C1 segment of cervical spinal cord (tissue), 14 donors: Measurements from ENCODE around the gene CRB1.
A peak's percentile ranks its signal among the peaks of the same experiment; 100 is the strongest.

Experiments
- DNase-seq, 14 donors: peaks; one replicate each; lab custom pipeline; 2025; lab: John Stamatoyannopoulos, UW

Gene CRB1

DNA sequence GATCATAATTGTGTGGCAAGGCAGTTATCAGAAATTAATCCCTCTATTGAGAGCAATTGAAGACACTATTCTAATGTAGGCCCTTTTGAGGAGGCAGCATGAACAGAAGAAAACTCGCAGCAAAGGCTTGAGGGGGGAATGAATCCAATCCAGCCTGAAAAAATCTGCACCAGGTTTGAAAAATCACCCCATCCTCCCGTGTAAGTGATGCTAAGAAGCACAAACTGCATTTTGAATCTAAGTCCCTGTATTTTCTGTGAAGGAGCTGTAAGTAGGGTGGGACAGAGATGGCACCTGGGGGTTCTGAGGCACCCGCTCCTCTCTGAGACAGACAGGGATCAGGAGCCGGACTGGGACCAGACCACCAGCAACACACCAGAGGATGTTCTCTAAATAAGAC, at the start of gene CRB1:
Gene CRB1 (plus strand): TSS at position 241 of the 400 bp plus-strand sequence. CDS start 161 bp downstream, outside the sequence.
- peak in 9 of 14 donors; percentile 3 to 84 (median 21) for DNase-seq

DNA sequence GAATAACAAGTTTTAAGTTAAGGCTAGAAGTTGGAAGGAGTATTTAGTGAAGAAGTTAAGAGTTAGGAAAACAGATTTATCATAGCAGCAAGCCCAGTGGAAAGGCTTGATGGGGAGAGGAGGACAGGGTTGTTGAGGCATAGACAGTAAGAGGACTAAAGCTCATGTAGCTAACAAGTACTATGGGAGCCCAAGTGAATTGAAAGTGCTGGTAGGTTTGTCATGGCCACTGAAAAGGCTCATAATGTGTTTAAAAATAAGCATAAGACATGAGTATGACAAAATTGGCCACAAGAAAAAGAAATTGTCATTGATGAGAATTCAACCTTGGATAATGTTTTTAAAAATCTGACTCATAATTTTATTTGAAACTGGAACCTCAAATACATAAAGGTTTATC, 49.2 kb upstream of the CRB1 start:
- no peak for DNase-seq

- DNase-seq = no peak
Measured at GRCh38 chr1:197222025-197222685, 45.9 kb upstream of the CRB1 start.

DNA sequence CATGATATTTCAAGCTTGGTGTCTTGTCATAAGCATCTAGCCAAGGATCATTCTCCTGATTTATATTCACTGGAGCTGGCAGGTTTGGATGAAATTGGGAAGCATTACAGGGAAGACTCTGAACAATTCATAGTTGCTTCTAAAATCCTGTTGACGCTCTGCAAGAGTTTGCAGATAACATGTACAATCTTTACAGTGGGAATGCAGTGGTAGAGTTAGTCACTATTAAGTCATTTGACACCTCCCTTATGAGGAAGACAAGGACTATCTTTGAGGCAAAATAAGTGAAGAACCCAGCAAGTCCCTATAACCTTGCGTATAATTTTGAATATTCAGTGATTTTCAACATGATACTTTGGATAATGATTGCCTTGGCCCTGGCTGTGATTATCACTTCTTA, 45.3 kb upstream of the CRB1 start:
- no peak for DNase-seq

- DNase-seq = no peak
Measured at GRCh38 chr1:197224160-197224559, 43.9 kb upstream of the CRB1 start.

DNA sequence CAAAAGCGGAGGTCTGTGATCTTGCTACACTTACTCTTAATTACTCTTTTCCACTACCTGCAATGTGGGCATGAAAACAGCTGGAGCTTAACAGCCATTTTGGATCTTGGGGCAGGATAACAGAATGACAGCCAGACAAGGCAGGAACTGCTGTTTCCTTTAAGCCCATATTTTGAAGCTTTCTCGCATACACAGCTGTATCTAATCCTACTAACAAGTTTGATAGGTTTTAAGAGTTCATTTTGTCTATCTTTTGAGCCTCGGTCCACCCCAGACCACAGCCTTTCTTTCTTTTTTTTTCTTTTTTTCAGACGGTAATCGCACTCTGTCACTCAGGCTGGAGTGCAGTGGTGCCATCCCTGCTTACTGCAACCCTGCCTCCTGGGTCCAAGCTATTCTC, 42.4 kb upstream of the CRB1 start:
- DNase-seq = no peak

GRCh38 chr1:197234581-197234980, 33.5 kb upstream of the CRB1 start:
- DNase-seq = peak in 1 of 14 donors; percentile 10

DNA sequence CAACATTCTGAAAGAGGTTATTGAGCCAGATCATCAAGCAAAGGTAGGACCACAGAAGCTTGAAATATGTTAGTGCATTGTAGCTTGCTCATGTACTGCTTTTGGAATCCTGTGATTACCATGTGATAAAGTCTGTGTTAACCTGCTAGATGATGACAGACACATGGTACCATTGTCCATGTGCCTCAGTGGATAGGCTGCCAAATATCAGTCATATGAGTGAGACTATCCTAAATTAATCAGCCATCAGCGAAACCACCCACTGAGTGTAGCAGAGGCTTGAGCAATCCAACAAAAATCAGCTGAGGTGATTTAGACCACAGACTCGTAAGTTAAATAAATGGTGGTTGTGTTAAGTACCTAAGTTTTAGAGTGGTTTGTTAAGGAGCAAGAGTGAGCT, 32.7 kb upstream of the CRB1 start:
- no peak for DNase-seq

GRCh38 chr1:197247465-197247864, 20.6 kb upstream of the CRB1 start:
- no peak for DNase-seq

DNA sequence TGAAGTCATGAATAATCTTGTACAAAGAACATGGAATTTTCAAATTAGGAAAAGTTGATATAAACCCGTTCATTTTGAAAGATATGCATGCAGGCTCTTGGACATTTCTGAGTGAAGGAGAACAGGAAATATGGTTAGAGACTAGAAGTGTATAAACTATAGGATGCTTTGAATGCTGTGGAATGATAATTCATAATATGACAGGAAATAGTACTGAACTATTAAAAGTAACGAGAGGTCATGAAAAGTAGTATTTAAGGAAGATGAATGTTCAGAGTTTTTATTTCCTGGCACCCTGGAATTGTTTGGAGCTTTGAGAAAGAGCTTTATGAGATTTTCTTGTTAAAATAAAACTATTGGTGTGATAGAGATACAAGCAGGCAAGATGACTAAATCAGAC, 18.7 kb upstream of the CRB1 start:
- DNase-seq = no peak

- no peak for DNase-seq
Measured at GRCh38 chr1:197250616-197251015, 17.4 kb upstream of the CRB1 start.

- DNase-seq = no peak
Measured at GRCh38 chr1:197252973-197253372, 15.1 kb upstream of the CRB1 start.

- DNase-seq = no peak
Measured at GRCh38 chr1:197254866-197255265, 13.2 kb upstream of the CRB1 start.

GRCh38 chr1:197264936-197265567, 3.0 kb upstream of the CRB1 start:
- DNase-seq = no peak

DNA sequence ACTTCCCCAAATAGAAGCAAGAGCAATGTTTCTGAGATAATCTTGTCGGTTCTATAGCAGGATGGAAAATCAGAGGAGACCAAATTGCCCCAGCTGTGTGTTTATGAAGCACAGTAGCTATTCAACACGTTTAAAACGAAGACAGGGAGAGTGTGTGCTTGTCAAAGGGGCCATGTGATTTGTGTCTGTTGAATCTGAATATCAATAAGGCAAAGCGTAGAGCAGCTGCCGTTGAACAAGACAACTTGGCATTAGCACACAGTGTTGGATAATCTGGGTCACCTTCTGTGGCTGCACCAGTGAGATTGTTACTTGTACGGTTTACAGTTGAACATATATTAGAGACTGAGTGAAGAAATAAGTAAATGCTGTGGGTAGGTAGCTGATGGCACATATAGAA, 1.0 kb downstream of the CRB1 start:
- DNase-seq = peak in 12 of 14 donors; percentile 6 to 85 (median 32)

GRCh38 chr1:197272791-197273190, 4.7 kb downstream of the CRB1 start:
- no peak for DNase-seq

DNA sequence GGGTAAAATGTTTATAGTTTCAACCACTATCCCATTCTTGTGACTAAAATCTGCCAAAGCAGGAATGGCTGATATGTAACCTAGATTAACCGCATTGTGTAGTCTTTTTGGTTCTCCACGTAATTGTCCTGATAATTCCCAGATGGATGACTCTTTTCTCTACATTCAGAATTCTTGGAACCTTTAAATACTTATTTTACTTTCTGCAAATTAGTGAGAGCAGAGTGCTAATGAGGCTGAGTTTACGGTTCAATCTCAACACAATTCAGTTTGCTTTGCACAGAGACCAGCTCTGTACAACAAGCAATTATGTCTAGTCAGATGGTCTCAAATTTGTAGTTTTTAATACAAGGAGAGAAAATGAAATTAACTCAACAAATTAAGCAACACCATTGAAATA, 9.1 kb downstream of the CRB1 start:
- DNase-seq = no peak

DNA sequence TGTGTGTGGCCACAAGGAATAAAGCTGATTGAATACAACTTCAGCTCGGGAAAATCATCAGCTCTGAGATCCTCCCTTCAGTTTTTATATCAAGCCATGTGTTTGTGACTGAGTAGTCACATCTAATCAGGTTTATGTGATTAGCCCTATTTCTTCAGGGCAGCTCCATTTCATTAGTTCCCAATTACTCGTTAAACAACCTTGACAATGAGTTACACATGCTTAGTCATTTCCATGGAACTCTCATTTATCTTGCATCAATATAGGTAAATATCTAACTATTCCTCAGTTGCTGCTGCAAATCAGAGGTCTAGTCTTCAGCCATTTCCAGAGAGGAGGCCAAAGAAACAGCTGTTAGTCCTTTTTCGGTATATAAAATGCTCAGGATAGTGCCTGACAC, 16.3 kb downstream of the CRB1 start:
- DNase-seq = no peak

- no peak for DNase-seq
Measured at GRCh38 chr1:197284966-197285365, 16.9 kb downstream of the CRB1 start.

DNA sequence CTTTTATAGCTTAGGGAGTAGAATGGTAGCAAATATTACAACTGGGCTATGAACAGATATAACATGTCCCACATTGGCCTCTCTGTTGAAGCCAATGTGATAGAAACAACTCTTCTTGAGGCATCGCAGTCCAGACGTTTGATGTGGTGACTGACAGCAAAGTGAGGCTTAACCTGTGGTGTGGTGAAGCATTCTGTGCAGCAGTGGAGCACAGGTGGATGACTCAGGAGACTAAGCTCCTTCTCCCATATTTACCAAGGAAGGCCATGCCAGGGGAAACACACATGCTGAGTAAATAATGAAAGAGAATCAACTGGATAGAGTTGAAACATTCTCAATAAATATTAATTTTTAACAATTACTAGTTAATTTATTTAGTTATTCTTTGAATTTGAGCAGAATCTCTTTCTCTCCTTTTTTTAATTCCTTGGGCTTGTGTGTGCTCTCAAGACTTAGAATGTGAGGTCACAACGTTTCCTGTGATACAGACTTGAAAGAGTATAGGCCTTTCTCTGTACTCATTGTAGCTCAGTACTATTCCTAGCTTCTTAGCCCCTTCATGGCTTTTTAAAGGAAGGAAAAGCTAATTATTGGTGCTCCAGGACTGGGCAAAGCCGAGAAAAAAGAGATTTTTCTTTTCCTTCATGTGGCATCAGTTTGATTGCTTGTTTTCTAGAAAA, 17.6 kb downstream of the CRB1 start:
- no peak for DNase-seq

GRCh38 chr1:197286634-197287033, 18.6 kb downstream of the CRB1 start:
- no peak for DNase-seq

DNA sequence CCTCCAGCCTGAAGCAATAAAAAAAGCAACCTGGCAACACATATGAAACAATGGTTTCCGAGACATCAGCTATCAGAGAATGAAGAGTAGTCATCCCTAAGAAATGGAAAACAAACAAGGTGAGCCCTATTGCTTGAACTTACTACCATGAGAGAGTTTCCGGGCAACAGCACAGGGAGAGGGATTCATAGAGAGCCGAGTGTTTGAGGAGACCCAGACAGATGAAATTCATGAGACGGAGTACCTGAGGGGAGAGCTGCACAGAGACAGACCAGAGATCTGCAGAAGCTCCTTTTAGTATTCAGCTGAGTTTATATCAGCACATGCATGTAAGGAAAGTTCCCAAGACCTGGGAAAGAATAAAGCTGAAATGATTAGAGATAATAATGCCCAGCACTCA, 19.8 kb downstream of the CRB1 start:
- no peak for DNase-seq

- DNase-seq = no peak
Measured at GRCh38 chr1:197302775-197303174, 34.7 kb downstream of the CRB1 start.
